Panc1 (cell line): ENCODE results near the gene C2.

Source experiments
- CTCF ChIP-seq: fragments of 450-650 bp; IDR thresholded peaks from 2 replicates; pipeline ENCODE4 v1.5.1; 2017; ENCODE audit warnings: mild to moderate bottlenecking
- POLR2AphosphoS5 ChIP-seq: IDR thresholded peaks from 2 replicates; pipeline ENCODE4 v1.6.1; 2012; ENCODE audit warnings: mild to moderate bottlenecking, low read depth, low read length, moderate library complexity
- SIN3A ChIP-seq: IDR thresholded peaks from 2 replicates; pipeline ENCODE4 v1.6.1; 2012; ENCODE audit warnings: low read depth, mild to moderate bottlenecking, low read length, moderate library complexity, borderline replicate concordance; ENCODE audit not compliant: insufficient read depth
- TCF7L2 ChIP-seq: IDR thresholded peaks from 2 replicates; pipeline ENCODE4 v1.6.1; 2011; ENCODE audit warnings: mild to moderate bottlenecking, low read depth, low read length, inconsistent platforms

GRCh38 chr6:31907158-31907813 lies 20.2 kb upstream of the C2 start:
- TF ChIP-seq POLR2AphosphoS5 = no peak
- TF ChIP-seq CTCF = no peak
- TF ChIP-seq SIN3A = no peak
- TF ChIP-seq TCF7L2 = no peak
